Loucy (cell line): ENCODE data around the gene NKX2-3.

Source experiments
- H2AFZ ChIP-seq: fragments of 200-600 bp; sonication (generic); 2 replicates; pipeline ENCODE4 v1.6.0; 2016; ENCODE audit warnings: antibody characterized with exemption, mild to moderate bottlenecking, low read length, moderate library complexity
- H3F3A ChIP-seq: fragments of 200-600 bp; 2 replicates; pipeline ENCODE4 v1.6.0; 2016; ENCODE audit warnings: antibody characterized with exemption, low read depth, mild to moderate bottlenecking
- H3K27me3 ChIP-seq: fragments of 200-600 bp; sonication (generic); 2 replicates; pipeline ENCODE4 v1.6.1; 2014; ENCODE audit warnings: low read length, mild to moderate bottlenecking; ENCODE audit not compliant: insufficient read depth, poor library complexity, severe bottlenecking
- H3K36me3 ChIP-seq: fragments of 200-600 bp; sonication (generic); 2 replicates; pipeline ENCODE4 v1.6.1; 2016; ENCODE audit warnings: low read length; ENCODE audit not compliant: insufficient read depth
- H3K4me1 ChIP-seq: fragments of 200-600 bp; sonication (generic); 2 replicates; pipeline ENCODE4 v1.5.1; 2014; ENCODE audit warnings: low read length, mild to moderate bottlenecking; ENCODE audit not compliant: insufficient read depth, poor library complexity, severe bottlenecking
- H3K4me2 ChIP-seq: fragments of 200-600 bp; sonication (generic); 2 replicates; pipeline ENCODE4 v1.6.0; 2014; ENCODE audit warnings: antibody characterized with exemption, low read length, low read depth, mild to moderate bottlenecking; ENCODE audit not compliant: poor library complexity, severe bottlenecking
- H3K4me3 ChIP-seq: fragments of 200-600 bp; sonication (generic); 2 replicates; pipeline ENCODE4 v1.5.1; 2014; ENCODE audit warnings: low read length, mild to moderate bottlenecking, mixed read lengths; ENCODE audit not compliant: poor library complexity, severe bottlenecking
- H3K79me2 ChIP-seq: fragments of 200-600 bp; sonication (generic); 2 replicates; pipeline ENCODE4 v1.6.1; 2014; ENCODE audit warnings: low read length; ENCODE audit not compliant: insufficient read depth
- H3K9ac ChIP-seq: fragments of 200-600 bp; sonication (generic); 2 replicates; pipeline ENCODE4 v1.6.0; 2014; ENCODE audit warnings: mild to moderate bottlenecking, low read depth, low read length, moderate library complexity; ENCODE audit not compliant: poor library complexity, severe bottlenecking
- H3K9me2 ChIP-seq: fragments of 200-600 bp; sonication (generic); replicated peaks from 2 replicates; pipeline ENCODE4 v1.6.1; 2016; ENCODE audit warnings: low read depth, low read length, mixed read lengths
- H3K9me3 ChIP-seq: fragments of 200-600 bp; sonication (generic); 2 replicates; pipeline ENCODE4 v1.6.1; 2014; ENCODE audit warnings: mild to moderate bottlenecking, antibody characterized with exemption, low read length, low read depth; ENCODE audit not compliant: insufficient read depth
- H4K20me1 ChIP-seq: fragments of 200-600 bp; sonication (generic); 2 replicates; pipeline ENCODE4 v1.6.0; 2014; ENCODE audit warnings: antibody characterized with exemption, low read length, mild to moderate bottlenecking; ENCODE audit not compliant: insufficient read depth, poor library complexity, severe bottlenecking
- CTCF ChIP-seq: fragments of 200-600 bp; sonication (generic); conservative IDR thresholded peaks from 2 replicates; pipeline ENCODE4 v1.5.1; 2014; ENCODE audit warnings: mild to moderate bottlenecking, antibody characterized with exemption, low read length
- EZH2phosphoT487 ChIP-seq: fragments of 200-600 bp; IDR thresholded peaks from 2 replicates; pipeline ENCODE4 v1.6.1; 2018; ENCODE audit warnings: antibody characterized with exemption, mild to moderate bottlenecking, moderate library complexity, borderline replicate concordance

NKX2-3 gene

GRCh38 chr10:99540657-99541531 is 8.2 kb downstream of the NKX2-3 start:
- Histone ChIP-seq H3K4me1 (no peaks in the 10 kb centered on the region), H4K20me1 (no peaks in the 10 kb centered on the region), H2AFZ (no peak overlapping the region), H3K27me3 (no peaks in the 10 kb centered on the region), H3K9me2 (no peaks in the 10 kb centered on the region), H3K9me3 (no peaks in the 10 kb centered on the region), H3K36me3 (no peaks in the 10 kb centered on the region), H3F3A (no peaks in the 10 kb centered on the region), H3K79me2 (no peaks in the 10 kb centered on the region), H3K9ac (no peak overlapping the region), H3K4me2 (no peak overlapping the region), H3K4me3 (no peak overlapping the region)
- TF ChIP-seq CTCF (no peak), EZH2phosphoT487 (no peak)

- no peak overlapping the region for H2AFZ ChIP-seq
- H3K9me2 ChIP-seq: no peaks in the 10 kb centered on the region
- H3K36me3 ChIP-seq: no peaks in the 10 kb centered on the region
- H3K9me3 ChIP-seq: no peaks in the 10 kb centered on the region
- no peak for TF ChIP-seq EZH2phosphoT487
- TF ChIP-seq CTCF: no peak
- no peaks in the 10 kb centered on the region for H3K79me2 ChIP-seq
- H3K4me3 ChIP-seq: no peak overlapping the region
- no peaks in the 10 kb centered on the region for H4K20me1 ChIP-seq
- H3K4me1 ChIP-seq: no peaks in the 10 kb centered on the region
- H3K4me2 ChIP-seq: no peak overlapping the region
- no peak overlapping the region for H3K9ac ChIP-seq
- no peaks in the 10 kb centered on the region for H3K27me3 ChIP-seq
- no peaks in the 10 kb centered on the region for H3F3A ChIP-seq
Observed at GRCh38 chr10:99544322-99544721, 11.6 kb downstream of the NKX2-3 start.

- H3K9ac ChIP-seq: no peak overlapping the region
- H3K9me3 ChIP-seq: no peaks in the 10 kb centered on the region
- no peaks in the 10 kb centered on the region for H3F3A ChIP-seq
- TF ChIP-seq EZH2phosphoT487 (no peak), CTCF (peak; percentile 70)
- H3K36me3 ChIP-seq: no peaks in the 10 kb centered on the region
- H3K27me3 ChIP-seq: no peaks in the 10 kb centered on the region
- no peaks in the 10 kb centered on the region for H3K4me1 ChIP-seq
- H2AFZ ChIP-seq: no peak overlapping the region
- H3K9me2 ChIP-seq: no peaks in the 10 kb centered on the region
- no peak overlapping the region for H3K4me2 ChIP-seq
- H4K20me1 ChIP-seq: no peaks in the 10 kb centered on the region
- no peaks in the 10 kb centered on the region for H3K79me2 ChIP-seq
- no peak overlapping the region for H3K4me3 ChIP-seq
Observed at GRCh38 chr10:99548041-99548530, 15.3 kb downstream of the NKX2-3 start.
